HEK293 (cell line): ENCODE results near the gene SSH3.
A peak's percentile ranks its signal among the peaks of the same experiment; 100 is the strongest.

Source experiments
- CTCF ChIA-PET: fragments of 350-600 bp; formaldehyde crosslinking; extraction: SDS; loops from one replicate; lab custom pipeline; 2021; ENCODE audit warnings: antibody characterized with exemption; lab: Yijun Ruan, JAX
- POLR2A ChIA-PET: fragments of 300-600 bp; formaldehyde crosslinking; extraction: SDS; loops from one replicate; lab custom pipeline; 2020; ENCODE audit warnings: antibody characterized with exemption, inconsistent platforms; lab: Yijun Ruan, JAX
- H3K27ac ChIP-seq: fragments of 200-500 bp; sonication (Bioruptor generic); 2 replicates; pipeline ENCODE4 v1.5.1; 2014; ENCODE audit warnings: low read depth, low read length, control low read depth, inconsistent platforms; ENCODE audit errors: extremely low read depth
- H3K36me3 ChIP-seq, 2 experiments: fragments of 200-500 bp in 1 of 2; sonication (Bioruptor generic) in 1 of 2; 1 replicate in 1 of 2; 2 replicates in 1 of 2; pipeline ENCODE4 v1.5.1; 2014 to 2017; ENCODE audit warnings: inconsistent platforms in 2 of 2, low read length in 2 of 2; ENCODE audit not compliant: control insufficient read depth in 2 of 2, insufficient read depth in 1 of 2
- H3K4me1 ChIP-seq: fragments of 200-500 bp; sonication (Bioruptor generic); 2 replicates; pipeline ENCODE4 v1.5.1; 2014; ENCODE audit warnings: mild to moderate bottlenecking, low read length, inconsistent platforms; ENCODE audit not compliant: control insufficient read depth, insufficient read depth
- H3K4me3 ChIP-seq: 2 replicates; pipeline ENCODE4 v1.5.1; 2011; ENCODE audit warnings: low read depth, mild to moderate bottlenecking, control low read depth, low read length, moderate library complexity
- H3K9me3 ChIP-seq: fragments of 200-500 bp; sonication (Bioruptor generic); 2 replicates; pipeline ENCODE4 v1.5.1; 2014; ENCODE audit warnings: low read depth, low read length, inconsistent platforms; ENCODE audit not compliant: control insufficient read depth, insufficient read depth
- ATF2 ChIP-seq: fragments of 450-650 bp; formaldehyde crosslinking; IDR thresholded peaks from 2 replicates; pipeline ENCODE4 v1.5.1; 2016; ENCODE audit warnings: missing biosample characterization, missing genetic modification characterization, low read depth
- GFI1B ChIP-seq: fragments of 450-650 bp; formaldehyde crosslinking; IDR thresholded peaks from 2 replicates; pipeline ENCODE4 v1.5.1; 2016; ENCODE audit warnings: missing biosample characterization, missing genetic modification characterization
- GLIS2 ChIP-seq: fragments of 450-650 bp; formaldehyde crosslinking; IDR thresholded peaks from 2 replicates; pipeline ENCODE4 v1.5.1; 2016; ENCODE audit warnings: missing biosample characterization, missing genetic modification characterization
- KLF17 ChIP-seq: fragments of 450-650 bp; formaldehyde crosslinking; IDR thresholded peaks from 2 replicates; pipeline ENCODE4 v1.5.1; 2016; ENCODE audit warnings: missing biosample characterization, missing genetic modification characterization
- PATZ1 ChIP-seq: fragments of 450-650 bp; formaldehyde crosslinking; IDR thresholded peaks from 2 replicates; pipeline ENCODE4 v1.5.1; 2016; ENCODE audit warnings: missing biosample characterization, missing genetic modification characterization
- REPIN1 ChIP-seq: fragments of 450-650 bp; formaldehyde crosslinking; IDR thresholded peaks from 2 replicates; pipeline ENCODE4 v1.5.1; 2017; ENCODE audit warnings: missing biosample characterization, missing genetic modification characterization, low read depth
- SP2 ChIP-seq: fragments of 450-650 bp; formaldehyde crosslinking; IDR thresholded peaks from 2 replicates; pipeline ENCODE4 v1.5.1; 2016; ENCODE audit warnings: missing biosample characterization, missing genetic modification characterization
- ZBTB44 ChIP-seq: fragments of 450-650 bp; IDR thresholded peaks from 2 replicates; pipeline ENCODE4 v1.5.1; 2018; ENCODE audit warnings: missing biosample characterization, mild to moderate bottlenecking, missing genetic modification characterization
- ZFP3 ChIP-seq: fragments of 450-650 bp; formaldehyde crosslinking; IDR thresholded peaks from 2 replicates; pipeline ENCODE4 v1.5.1; 2016; ENCODE audit warnings: low read depth, missing biosample characterization, missing genetic modification characterization
- ZIC2 ChIP-seq: fragments of 450-650 bp; formaldehyde crosslinking; IDR thresholded peaks from 2 replicates; pipeline ENCODE4 v1.5.1; 2016; ENCODE audit warnings: missing biosample characterization, missing genetic modification characterization
- ZNF157 ChIP-seq: fragments of 450-650 bp; formaldehyde crosslinking; IDR thresholded peaks from 2 replicates; pipeline ENCODE4 v1.5.1; 2016; ENCODE audit warnings: missing biosample characterization, missing genetic modification characterization
- ZNF214 ChIP-seq: fragments of 450-650 bp; formaldehyde crosslinking; IDR thresholded peaks from 2 replicates; pipeline ENCODE4 v1.5.1; 2017; ENCODE audit warnings: missing biosample characterization, mild to moderate bottlenecking, missing genetic modification characterization, borderline replicate concordance
- ZNF23 ChIP-seq: fragments of 450-650 bp; formaldehyde crosslinking; IDR thresholded peaks from 2 replicates; pipeline ENCODE4 v1.5.1; 2016; ENCODE audit warnings: missing biosample characterization, missing genetic modification characterization, borderline replicate concordance
- ZNF394 ChIP-seq: fragments of 450-650 bp; formaldehyde crosslinking; IDR thresholded peaks from 2 replicates; pipeline ENCODE4 v1.5.1; 2016; ENCODE audit warnings: missing biosample characterization, missing genetic modification characterization, mild to moderate bottlenecking, moderate library complexity, borderline replicate concordance
- ZNF426 ChIP-seq: fragments of 450-650 bp; formaldehyde crosslinking; IDR thresholded peaks from 2 replicates; pipeline ENCODE4 v1.5.1; 2017; ENCODE audit warnings: missing biosample characterization, missing genetic modification characterization, mild to moderate bottlenecking, inconsistent platforms, moderate library complexity
- ZNF48 ChIP-seq: fragments of 450-650 bp; formaldehyde crosslinking; IDR thresholded peaks from 2 replicates; pipeline ENCODE4 v1.5.1; 2016; ENCODE audit warnings: missing biosample characterization, missing genetic modification characterization
- ZNF571 ChIP-seq: fragments of 450-650 bp; formaldehyde crosslinking; IDR thresholded peaks from 2 replicates; pipeline ENCODE4 v1.5.0; 2017; ENCODE audit warnings: missing biosample characterization, missing genetic modification characterization
- ZNF600 ChIP-seq: fragments of 450-650 bp; formaldehyde crosslinking; IDR thresholded peaks from 2 replicates; pipeline ENCODE4 v1.5.1; 2016; ENCODE audit warnings: missing biosample characterization, missing genetic modification characterization
- ZNF658 ChIP-seq: fragments of 450-650 bp; formaldehyde crosslinking; IDR thresholded peaks from 2 replicates; pipeline ENCODE4; 2016; ENCODE audit warnings: missing biosample characterization, missing genetic modification characterization
- ZNF664 ChIP-seq: fragments of 450-650 bp; formaldehyde crosslinking; IDR thresholded peaks from 2 replicates; pipeline ENCODE4 v1.5.1; 2016; ENCODE audit warnings: missing biosample characterization, missing genetic modification characterization
- TF ChIP-seq, protein P1 (sequence below): fragments of 450-650 bp; formaldehyde crosslinking; IDR thresholded peaks from 2 replicates; pipeline ENCODE4 v1.5.1; 2016; ENCODE audit warnings: missing biosample characterization, missing genetic modification characterization

The SSH3 gene

DNA sequence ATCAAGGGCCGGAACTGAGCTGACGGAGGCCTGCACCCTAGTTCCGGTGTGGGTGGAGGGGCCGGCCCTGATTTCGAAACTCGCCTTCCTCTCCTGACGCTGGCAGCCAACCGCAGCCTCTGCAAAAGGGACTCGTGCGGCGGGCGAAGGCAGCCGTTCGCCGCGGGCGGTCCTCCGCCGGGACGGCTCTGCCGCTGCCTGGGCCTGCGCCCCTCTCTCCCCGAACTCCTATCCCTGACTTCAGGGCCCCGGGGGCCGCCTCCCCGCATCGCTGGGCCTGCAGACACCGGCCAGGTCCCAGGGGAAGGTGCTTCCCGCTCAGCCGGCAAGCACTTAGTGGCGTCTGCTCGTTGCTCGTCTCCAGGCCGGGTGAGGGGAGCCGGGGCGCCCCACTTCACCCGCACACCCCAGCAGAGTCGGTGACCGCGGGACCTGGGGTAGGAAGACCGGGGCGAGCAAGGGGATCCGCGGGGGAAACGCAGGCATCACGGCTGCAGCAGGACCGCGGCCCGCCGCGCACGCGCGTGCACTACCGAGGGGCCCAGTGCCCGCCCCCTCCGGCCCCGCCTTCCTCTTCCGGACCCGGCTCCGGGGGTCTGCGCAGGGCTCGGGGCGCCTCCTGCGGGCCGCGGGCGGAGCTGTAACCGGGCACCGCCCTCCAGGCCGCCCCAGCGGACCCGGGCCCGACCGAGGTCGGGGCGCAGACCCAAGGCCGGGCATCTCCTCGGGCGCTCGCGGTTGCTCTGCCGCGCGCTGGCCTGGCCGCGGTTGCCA is 14.7 kb upstream of the SSH3 start (continued):
- TF ChIP-seq KLF17 (tag by site-specific recombination): peak; percentile 38; the same call in 1 of the 2 replicates

- CTCF ChIA-PET: interaction anchor here (0.6 to 3.9 kb wide), 5 partner anchors 18 to 207 kb away, joined by 3 to 17 read pairs (median 4); no protein-coding TSS in a partner anchor
- H3K4me1 ChIP-seq: no peaks in the 10 kb centered on the region
- POLR2A ChIA-PET: interaction anchor here (0.6 to 3.0 kb wide), 11 partner anchors 11 to 224 kb away, joined by 3 to 26 read pairs (median 4); partner anchors contain the start of genes RAD9A and SSH3
Measured at GRCh38 chr11:67289226-67289650, 14.1 kb upstream of the SSH3 start, which contains the start of gene ANKRD13D. ANKRD13D (plus strand) TSS chr11:67289303; CDS start chr11:67289461, 158 bp downstream.

DNA sequence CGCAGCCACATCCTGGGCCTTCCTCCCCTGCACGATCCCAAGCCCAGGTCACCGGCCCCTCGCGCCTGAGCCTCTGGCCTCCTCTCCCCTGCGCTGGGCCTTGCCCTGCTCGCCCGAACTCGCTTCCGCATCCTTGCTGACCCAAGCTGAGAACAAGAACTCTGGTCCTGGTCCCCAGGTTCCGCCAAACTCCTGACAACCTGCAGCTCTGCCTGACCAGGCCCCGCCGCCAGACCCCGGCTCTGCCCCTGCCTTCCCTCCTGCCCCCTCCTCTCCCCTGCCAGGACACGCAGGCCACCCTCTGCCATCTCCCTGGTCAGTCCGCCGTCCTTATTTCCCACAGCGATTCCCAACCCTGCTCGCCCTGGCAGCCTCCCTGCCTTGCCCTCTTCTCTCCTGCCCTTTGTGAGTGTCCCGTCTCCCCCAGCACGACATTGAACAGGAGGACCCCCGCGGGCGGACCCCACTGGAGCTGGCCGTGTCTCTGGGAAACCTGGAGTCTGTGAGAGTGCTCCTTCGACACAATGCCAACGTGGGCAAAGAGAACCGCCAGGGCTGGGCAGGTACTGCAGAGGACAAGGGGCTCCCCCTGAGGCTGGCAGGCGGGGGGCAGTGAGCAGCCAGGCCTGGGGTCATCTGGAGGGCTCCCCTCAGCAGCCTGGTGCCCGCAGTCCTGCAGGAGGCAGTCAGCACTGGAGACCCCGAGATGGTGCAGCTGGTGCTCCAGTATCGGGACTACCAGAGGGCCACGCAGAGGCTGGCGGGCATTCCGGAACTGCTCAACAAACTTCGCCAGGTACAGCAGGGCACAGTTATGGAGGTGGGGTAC is 13.5 kb upstream of the SSH3 start:
- POLR2A ChIA-PET: interaction anchor here (1.1 to 3.0 kb wide), 4 partner anchors 10 to 28 kb away, joined by 3 to 26 read pairs (median 17); partner anchors contain the start of gene SSH3
- no peak for TF ChIP-seq ZNF23 (tag by site-specific recombination)
- TF ChIP-seq ZNF157 (tag by site-specific recombination): no peak
- peak; percentile 18; the same call in 1 of the 2 replicates for TF ChIP-seq PATZ1 (tag by site-specific recombination)
- no peak for TF ChIP-seq ZNF48 (tag by site-specific recombination)
- TF ChIP-seq ZNF214: no peak
- peak; percentile 11; the same call in 1 of the 2 replicates for TF ChIP-seq ZIC2
- no peak for TF ChIP-seq ZNF658
- TF ChIP-seq REPIN1 (tag by site-specific recombination): no peak
- no peak for TF ChIP-seq ZBTB44 (tag by site-specific recombination)
- no peak for TF ChIP-seq ZFP3 (tag by site-specific recombination)
- no peak for TF ChIP-seq SP2 (tag by site-specific recombination)
- TF ChIP-seq GLIS2 (tag by site-specific recombination): peak; percentile 68
- no peak for TF ChIP-seq ZNF664
- TF ChIP-seq ZNF600 (tag by site-specific recombination): peak; percentile 56; the same call in 1 of the 2 replicates
- no peak for TF ChIP-seq ZNF426 (tag by site-specific recombination)
- no peak for TF ChIP-seq ATF2 (tag by site-specific recombination)
- TF ChIP-seq ZNF571 (tag by site-specific recombination): no peak
- no peak for TF ChIP-seq ZNF394 (tag by site-specific recombination)

More at GRCh38 chr11:67289226-67289650, 14.1 kb upstream of the SSH3 start, which contains the start of gene ANKRD13D:
- no peaks in the 10 kb centered on the region for H3K9me3 ChIP-seq
- H3K27ac ChIP-seq: peak within 1 kb of the TSS; percentile 93
- peak within 1 kb of the TSS; percentile 81 for H3K4me3 ChIP-seq
- TF ChIP-seq, protein P1, sequence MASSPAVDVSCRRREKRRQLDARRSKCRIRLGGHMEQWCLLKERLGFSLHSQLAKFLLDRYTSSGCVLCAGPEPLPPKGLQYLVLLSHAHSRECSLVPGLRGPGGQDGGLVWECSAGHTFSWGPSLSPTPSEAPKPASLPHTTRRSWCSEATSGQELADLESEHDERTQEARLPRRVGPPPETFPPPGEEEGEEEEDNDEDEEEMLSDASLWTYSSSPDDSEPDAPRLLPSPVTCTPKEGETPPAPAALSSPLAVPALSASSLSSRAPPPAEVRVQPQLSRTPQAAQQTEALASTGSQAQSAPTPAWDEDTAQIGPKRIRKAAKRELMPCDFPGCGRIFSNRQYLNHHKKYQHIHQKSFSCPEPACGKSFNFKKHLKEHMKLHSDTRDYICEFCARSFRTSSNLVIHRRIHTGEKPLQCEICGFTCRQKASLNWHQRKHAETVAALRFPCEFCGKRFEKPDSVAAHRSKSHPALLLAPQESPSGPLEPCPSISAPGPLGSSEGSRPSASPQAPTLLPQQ (tag by site-specific recombination): 0 out of 2 replicates have a peak, but pooled peaks have one; percentile 19
- no peak for TF ChIP-seq GFI1B (tag by site-specific recombination)
- H3K36me3 ChIP-seq: peaks cover 3 to 71% of the 10 kb centered on the region in 2 experiments; a peak in 2 of 3 replicates

More for the DNA sequence above, 13.5 kb upstream of the SSH3 start:
- CTCF ChIA-PET: interaction anchor here (0.7 to 3.9 kb wide), 3 partner anchors 28 to 302 kb away, joined by 4 to 17 read pairs (median 6); no protein-coding TSS in a partner anchor
- Histone ChIP-seq H3K9me3 (no peaks in the 10 kb centered on the region), H3K36me3 (peaks cover 6 to 72% of the 10 kb centered on the region in 2 experiments; a peak in 2 of 3 replicates), H3K4me1 (no peaks in the 10 kb centered on the region), H3K4me3 (peak overlapping the region; percentile 81), H3K27ac (peak overlapping the region; percentile 70)
